GM18499 (cell line): ENCODE measurements around the gene CAV3.

Source experiments
- ATAC-seq: cut with Tn5 transposase; IDR thresholded peaks from one replicate; pipeline ENCODE4 v1.9.1; 2021; ENCODE audit warnings: moderate number of reproducible peaks; ENCODE audit not compliant: insufficient read depth, unreplicated experiment

The CAV3 gene

DNA sequence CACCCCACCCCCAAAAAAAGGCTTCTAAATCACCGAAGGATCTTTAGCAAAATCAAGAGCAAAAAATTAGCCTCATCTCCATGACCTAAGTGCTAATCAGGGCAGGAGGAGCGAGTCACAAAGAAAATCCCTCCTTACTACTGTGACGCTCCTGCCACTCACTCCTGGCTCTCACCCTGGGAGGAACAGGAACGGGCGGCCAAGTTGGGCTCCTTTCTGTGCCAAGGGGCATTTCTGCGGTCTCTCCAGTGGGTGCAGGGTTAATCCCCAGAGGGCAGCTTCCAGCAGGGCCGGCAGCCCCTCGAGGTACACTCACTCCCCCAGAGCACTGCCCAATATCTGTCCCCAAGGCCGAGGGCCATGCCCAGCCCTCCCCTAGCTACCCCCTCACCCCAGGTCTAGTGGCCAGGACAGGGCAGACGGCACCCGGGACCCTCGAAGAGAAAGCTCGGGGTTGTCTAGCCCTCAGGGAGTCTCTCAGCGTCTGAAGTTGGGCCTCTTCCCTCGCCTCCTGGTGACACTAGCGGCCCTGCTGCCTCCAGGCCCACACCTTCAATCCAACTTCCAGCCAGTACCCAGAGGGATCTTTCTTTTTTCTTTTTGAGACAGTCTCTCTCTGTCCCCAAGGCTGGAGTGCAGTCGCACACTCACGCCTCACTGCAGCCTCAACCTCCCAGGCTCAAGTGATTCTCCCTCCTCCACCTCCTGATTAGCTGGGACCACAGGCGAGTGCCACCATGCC, 706 bp downstream of the CAV3 start:
- ATAC-seq = no peak

- ATAC-seq = no peak
Observed at GRCh38 chr3:8734908-8735307, 1.3 kb downstream of the CAV3 start.

GRCh38 chr3:8736436-8736835, 2.8 kb downstream of the CAV3 start:
- no peak for ATAC-seq

DNA sequence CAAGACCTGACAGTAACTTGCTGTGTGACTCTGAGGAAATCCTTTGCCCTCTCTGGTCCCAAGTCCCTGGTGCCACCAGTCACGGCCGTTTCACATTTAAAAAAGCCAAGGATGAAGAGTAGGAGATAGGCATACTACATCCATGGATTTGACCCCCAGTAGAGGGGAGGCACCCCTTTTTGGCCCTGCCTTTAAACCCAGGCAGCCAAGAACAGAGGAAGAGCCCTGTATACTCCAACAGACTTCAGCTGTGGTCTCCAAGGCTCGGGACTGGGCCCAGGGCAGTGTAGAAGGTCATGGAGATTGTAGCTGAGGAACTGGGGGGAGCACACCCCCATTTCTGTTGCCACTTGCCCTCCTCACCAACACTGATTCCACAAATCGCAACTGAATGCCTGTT, 3.7 kb downstream of the CAV3 start:
- no peak for ATAC-seq

DNA sequence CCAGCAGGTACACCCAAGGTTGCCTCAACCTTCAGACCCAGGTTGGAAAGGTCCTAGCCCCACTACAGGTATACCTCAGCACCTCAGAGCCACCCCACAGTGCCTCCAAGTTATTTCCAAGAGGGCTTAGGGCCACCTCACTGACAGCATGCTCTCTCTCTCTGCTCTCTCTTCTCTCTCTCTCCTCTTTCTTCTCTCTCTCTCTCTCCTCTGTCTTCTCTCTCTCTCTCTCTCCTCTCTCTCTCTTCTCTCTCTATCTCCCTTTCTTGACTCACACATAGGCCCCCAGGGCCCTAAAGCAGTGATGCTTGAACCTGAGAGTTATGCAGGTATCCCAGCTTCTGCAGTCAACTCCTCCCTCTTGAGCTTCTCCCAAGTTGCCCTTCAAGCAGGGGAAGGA, 4.2 kb downstream of the CAV3 start:
- no peak for ATAC-seq

- no peak for ATAC-seq
Observed at GRCh38 chr3:8738639-8739038, 5.0 kb downstream of the CAV3 start.

DNA sequence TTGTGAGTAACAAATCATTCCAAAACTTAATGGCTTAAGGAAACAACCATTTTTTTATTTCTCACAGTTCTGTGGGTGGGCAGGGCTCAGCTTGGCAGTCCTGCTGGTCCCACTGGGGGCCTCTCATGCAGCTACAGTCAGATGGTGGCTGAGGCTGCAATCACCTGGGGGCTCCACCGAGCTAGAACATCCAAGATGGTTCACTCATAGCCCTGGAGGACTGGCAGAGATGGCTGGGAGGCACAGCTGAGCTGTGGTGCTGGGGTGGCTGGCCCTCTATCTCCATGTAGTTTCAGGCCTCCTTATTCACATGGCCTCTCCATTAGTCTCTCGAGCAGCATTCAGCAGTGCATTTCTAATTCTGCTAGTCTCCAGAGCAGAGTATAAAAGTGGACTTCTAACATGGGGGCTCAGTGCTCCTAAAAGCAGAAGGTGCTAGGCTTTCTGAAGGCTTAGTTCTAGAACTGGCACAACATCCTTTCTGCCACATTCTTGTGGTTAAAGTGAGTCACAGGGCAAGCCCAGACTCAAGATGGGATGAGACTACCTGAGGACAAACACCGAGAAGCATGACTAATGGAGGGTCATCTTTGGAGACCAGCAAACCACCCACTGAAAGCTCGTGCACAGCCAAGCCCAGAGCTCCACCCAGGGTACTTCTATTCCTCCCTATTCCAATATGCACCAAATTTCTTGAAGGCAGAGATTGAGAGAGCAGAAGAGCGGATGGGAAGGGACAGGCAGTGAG, 6.3 kb downstream of the CAV3 start:
- no peak for ATAC-seq

DNA sequence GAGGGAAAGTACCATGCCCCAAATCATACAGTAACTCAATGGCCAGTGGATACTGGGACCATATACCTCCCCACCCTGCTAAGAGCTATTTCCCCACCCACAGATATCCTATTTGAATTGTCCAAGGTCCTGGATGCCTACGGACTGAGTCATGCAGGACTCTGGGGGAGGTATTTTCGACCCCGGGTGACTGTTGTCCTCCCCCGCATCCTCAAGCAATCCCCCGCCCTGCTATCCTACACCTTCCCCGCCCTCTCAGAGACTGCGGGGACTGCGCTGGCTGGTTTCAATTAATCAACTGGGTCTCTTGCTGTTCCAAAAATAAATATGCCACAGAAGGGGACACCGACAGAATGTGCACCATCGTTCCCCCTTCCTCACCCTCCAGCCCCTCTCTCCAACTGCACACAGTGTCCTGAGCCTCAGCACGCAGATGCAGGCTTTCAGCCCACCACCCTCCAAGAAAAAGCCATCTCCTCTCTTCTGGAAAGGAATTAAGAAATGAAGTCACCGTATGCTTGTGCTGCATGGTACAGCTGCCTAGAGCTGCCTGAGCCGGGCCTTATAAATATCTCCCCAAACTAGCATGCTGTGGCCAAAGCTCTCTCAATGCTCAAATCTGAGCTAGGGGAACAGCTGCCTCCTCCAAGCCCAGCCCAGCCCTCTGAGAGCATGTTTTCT, 8.1 kb downstream of the CAV3 start:
- no peak for ATAC-seq

- no peak for ATAC-seq
Observed at GRCh38 chr3:8743021-8743601, 9.5 kb downstream of the CAV3 start.

DNA sequence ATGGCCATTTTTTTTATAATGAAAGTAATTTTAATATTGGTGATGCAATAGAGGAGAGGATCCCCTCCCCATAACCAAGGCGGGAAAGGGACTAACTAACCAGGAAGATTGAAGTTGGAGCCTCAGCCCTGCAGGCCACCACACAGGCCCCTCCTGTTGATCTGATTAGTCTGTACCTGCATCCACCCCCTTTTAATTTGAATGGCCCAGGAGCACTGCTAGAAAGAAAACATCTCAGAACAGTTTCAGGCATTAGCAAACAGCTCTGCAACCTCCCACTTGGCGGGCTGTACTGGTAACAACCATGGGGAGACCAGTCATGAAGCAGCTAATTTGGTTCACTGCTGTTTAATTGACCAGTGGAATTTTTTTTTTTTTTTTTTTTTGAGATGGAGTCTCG, 10.3 kb downstream of the CAV3 start:
- no peak for ATAC-seq

DNA sequence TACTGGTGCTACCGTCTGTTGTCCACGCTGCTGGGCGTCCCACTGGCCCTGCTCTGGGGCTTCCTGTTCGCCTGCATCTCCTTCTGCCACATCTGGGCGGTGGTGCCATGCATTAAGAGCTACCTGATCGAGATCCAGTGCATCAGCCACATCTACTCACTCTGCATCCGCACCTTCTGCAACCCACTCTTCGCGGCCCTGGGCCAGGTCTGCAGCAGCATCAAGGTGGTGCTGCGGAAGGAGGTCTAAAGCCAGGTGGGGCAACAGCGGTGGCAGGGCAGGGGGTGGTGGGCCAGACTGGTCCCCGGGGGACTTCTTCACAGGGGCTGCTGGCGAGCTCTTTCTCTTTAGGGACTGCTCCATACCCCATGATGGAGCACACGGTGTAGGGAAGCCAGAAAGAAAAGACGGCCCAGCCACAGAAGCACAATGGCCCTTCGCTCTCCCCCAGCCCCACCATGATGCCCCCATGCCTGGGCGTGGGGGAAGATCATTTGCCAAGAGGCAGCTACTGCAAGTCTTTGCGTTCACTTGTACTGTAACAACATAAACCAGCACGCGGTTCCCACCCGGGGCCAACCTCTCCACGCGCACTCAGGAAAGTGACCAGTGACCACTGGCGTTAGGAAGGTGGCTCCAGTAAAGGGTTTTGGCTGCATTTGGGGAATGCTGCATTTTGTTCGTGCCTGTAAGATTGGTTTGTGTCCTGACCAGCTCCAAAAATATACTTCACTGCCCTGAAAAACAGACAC, 12.2 kb downstream of the CAV3 start:
- ATAC-seq = no peak

- no peak for ATAC-seq
Observed at GRCh38 chr3:8746780-8747345, 13.3 kb downstream of the CAV3 start.

- ATAC-seq = no peak
Observed at GRCh38 chr3:8749316-8749715, 15.7 kb downstream of the CAV3 start.

DNA sequence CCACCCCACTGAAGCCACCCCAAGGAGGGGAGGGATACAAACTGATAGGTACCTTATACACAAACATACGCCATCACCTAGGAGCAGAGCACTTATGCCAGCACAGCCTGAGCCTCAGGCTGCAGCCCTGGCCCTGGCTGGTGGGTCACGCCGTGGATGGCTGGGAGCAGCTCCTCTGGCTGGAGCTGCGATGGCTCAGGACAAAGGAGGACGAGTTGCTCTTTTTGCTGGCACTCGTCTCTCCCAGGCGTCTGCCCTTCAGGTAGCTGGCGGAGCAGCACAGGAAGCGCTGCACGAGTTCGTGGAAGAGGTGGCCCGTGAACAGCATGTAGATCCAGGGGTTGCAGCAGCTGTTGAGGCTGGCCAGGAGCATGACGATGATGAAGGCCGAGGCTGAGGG, 19.2 kb downstream of the CAV3 start:
- no peak for ATAC-seq

DNA sequence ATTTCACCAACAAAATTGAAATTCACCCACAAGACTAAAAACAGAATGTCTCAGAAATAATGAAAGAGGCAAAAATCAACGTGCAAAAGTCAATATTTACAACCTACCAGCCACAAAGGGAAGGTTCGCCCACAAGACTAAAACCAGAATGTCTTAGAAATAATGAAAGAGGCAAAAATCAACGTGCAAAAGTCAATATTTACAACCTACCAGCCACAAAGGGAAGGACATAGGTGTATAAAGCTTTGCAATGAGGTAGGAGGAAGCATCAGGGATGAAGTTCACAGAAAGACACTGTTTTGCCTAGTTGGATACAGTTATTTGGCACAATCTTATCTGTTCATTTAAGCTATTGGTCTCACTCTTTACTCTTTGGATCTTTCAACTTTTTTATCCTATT, 21.5 kb downstream of the CAV3 start:
- ATAC-seq = no peak

DNA sequence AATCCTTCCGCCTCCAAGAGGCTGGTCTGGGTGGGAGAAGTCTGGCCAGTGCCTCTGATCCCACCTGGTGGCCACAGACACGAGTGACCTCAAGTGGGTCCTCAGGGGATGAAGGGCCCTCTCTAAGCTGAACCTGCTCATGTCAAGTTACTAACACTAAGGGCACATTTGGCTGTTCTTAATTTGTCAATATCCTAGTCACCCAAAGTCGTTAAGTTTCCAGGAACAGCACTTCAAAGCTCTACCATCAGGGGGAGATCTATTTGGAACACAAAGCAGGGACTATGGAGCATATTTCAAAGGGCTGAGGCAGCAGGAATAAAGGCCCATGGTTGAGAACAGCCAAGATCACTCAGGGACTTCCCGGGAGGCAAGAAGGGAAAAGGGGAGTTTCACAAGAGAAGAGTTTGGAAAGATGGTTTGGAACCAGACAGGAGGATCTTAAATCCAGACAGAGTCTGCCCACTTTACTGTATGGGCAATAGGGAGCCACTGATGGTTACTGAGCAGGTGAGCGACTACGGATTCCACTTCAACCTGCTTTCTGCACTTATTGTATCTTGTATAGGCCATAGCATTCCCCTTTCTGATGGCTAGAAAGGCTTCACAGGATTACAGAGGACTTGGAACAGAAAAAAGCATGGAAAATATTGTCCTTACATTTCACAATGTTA, 22.1 kb downstream of the CAV3 start:
- ATAC-seq = no peak

GRCh38 chr3:8756671-8757070, 23.1 kb downstream of the CAV3 start:
- no peak for ATAC-seq

DNA sequence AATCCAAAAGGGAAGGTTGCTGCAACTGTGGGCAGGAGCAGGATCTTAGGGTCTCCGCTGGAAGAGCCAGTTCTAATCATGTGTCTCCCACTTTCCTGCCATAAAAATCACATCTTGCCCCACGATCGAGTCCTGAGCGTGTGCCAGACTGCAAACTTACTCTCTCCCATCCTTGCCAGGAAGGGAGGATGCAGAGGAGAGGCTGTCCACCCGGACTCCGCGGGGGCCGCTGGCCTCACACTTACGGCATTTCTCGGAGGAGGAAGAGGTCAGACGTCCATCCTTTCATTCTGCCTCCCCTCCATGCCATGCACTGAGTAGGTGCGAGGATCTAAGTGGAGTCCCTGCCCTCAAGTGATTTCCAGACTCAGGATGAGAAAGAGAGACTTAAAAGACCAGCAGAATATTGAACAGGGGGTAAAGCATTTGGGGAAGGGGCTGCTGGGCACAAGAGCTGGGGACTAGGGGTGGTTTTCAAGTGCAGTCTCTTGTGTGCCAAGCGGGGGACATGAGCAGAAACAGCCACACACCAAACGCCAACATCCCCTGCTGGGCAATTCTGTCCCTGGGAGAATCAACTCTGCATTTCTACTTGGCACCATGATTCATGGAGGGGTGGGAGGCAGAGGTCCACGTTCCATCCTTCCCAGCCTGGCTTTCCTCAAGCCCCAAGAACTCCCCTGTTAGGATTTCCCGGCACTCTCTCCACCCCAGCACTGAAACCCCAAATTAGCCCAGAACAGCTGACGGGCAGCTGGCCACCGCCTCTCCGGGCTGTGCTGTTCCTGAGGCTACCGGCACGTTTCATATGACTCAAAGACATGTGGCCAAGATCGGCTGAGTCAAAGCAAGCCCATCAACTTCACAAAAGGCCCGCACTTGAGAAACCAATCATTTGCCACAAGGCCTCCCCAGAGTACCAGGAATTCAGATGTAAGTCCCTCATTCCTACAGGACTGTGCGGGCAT, 24.2 kb downstream of the CAV3 start:
- no peak for ATAC-seq
